ENCODE measurements around the gene FOXP1. TPM values are rescaled to one million over a fixed set of nuclear protein-coding genes. Genes with fewer than 3 reads are reported as not detected.

The FOXP1 gene
- total and polyA plus RNA-seq, 2 of the 13 experiments (the other 11 are each of a cell fraction or from before 2014, with no cell fraction given), result 40.4 to 59.0 TPM

- TF ChIP-seq HNF1A (IDR thresholded peaks at IDR 0.05; ENCODE audit: low read depth) (no peak), HNF1A (CRISPR knock-in tag; IDR thresholded peaks at IDR 0.05; ENCODE audit: borderline replicate concordance) (0 out of 2 replicates have a peak, but pooled peaks have one; percentile 28), POLR2AphosphoS5 (IDR thresholded peaks at IDR 0.05; ENCODE audit: low read depth, low read length) (peak; percentile 7; the same call in 1 of the 2 replicates), ZBTB14 (CRISPR knock-in tag; IDR thresholded peaks at IDR 0.05) (peak; percentile 95), HMG20A (CRISPR knock-in tag; IDR thresholded peaks at IDR 0.05; ENCODE audit: borderline replicate concordance) (no peak), PLRG1 (conservative IDR thresholded peaks at IDR 0.05) (no peak), THAP7 (CRISPR knock-in tag; IDR thresholded peaks at IDR 0.05) (no peak), SIN3A (IDR thresholded peaks at IDR 0.05; ENCODE audit: borderline replicate concordance, low read depth, low read length) (no peak), SMC3 (IDR thresholded peaks at IDR 0.05; ENCODE audit: low read length) (no peak), REL (CRISPR knock-in tag; conservative IDR thresholded peaks at IDR 0.05) (no peak), ZHX1 (CRISPR knock-in tag; IDR thresholded peaks at IDR 0.05; ENCODE audit: low read depth) (no peak), KLF9 (CRISPR knock-in tag; IDR thresholded peaks at IDR 0.05; ENCODE audit: low read depth) (no peak), BCL3 (CRISPR knock-in tag; IDR thresholded peaks at IDR 0.05) (no peak), SETDB1 (CRISPR knock-in tag; IDR thresholded peaks at IDR 0.05; ENCODE audit: borderline replicate concordance) (no peak), REXO4 (CRISPR knock-in tag; IDR thresholded peaks at IDR 0.05; ENCODE audit: borderline replicate concordance) (0 out of 2 replicates have a peak, but pooled peaks have one; percentile 2), CEBPG (CRISPR knock-in tag; IDR thresholded peaks at IDR 0.05) (no peak), EZH2 (conservative IDR thresholded peaks at IDR 0.05; ENCODE audit: low read depth, low read length) (no peak), ETS1 (CRISPR knock-in tag; IDR thresholded peaks at IDR 0.05) (0 out of 2 replicates have a peak, but pooled peaks have one; percentile 59)
These were observed at the start of gene FOXP1 (continued) for GRCh38 chr3:71583566-71584393.
